Esophagus squamous epithelium (tissue), 4 donors: ENCODE measurements around the gene HOXD13.

Experiments
- CTCF ChIP-seq, 6 experiments: fragments of 450-650 bp in 4 of 6; fragments of 200-600 bp in 2 of 6; sonication (generic) in 2 of 6; IDR thresholded peaks; one replicate each; pipeline ENCODE4 v1.5.1; 2016 to 2019; ENCODE audit warnings: antibody characterized with exemption in 6 of 6, mild to moderate bottlenecking in 4 of 6, moderate library complexity in 4 of 6
- POLR2A ChIP-seq, 4 donors: fragments of 450-650 bp; IDR thresholded peaks; one replicate each; pipeline ENCODE4 v1.6.1; 2017; ENCODE audit warnings: antibody characterized with exemption in 4 of 4, mild to moderate bottlenecking in 4 of 4, moderate library complexity in 3 of 4

GRCh38 chr2:176092270-176093144 lies at the start of gene HOXD13:
- TF ChIP-seq CTCF (IDR thresholded peaks at IDR 0.05) (no peak), POLR2A (IDR thresholded peaks at IDR 0.05) (no peak)
